ENCODE data around the gene NCOA5.

Gene NCOA5

DNA sequence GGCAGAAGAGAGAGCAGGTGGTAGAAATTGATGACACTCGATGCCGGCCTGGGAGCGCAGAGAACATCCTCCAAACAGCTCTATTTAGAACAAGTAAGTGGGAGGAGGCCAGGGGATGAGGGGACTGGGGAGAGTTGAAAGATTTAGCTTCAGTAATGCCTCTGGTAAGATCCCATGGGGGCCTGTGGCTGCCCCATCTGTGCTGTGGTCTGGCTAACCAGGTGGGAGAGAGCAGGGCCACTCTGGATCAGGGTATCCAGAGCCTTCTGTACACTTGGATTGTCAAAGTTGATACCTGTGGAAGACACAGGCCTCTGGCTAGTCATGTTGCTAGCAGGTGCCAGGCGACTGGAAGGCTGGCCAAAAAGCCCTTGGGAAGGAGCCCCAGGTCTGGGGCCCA lies 27.6 kb downstream of the NCOA5 start:
- DNase-seq (ENCODE audit: low spot score), result no peak

DNA sequence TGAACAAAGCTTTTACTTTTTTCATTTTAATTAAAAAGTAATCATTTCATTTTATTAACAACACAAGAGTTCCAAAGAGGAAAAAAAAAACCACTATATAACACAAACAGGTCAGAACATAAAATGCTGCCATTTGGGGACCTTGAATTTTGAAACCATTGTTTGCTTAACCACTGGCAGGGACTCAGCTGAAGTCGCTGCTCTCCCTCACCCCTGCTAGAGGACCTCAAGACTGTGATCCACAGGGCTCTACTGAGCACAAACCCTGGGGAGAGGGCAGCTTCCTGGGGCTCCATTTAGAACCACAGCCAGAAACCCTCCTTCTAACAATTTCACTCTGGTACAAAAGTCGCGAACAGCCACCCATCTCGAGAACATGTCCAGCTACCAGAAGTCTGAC lies 28.8 kb downstream of the NCOA5 start:
- DNase-seq (ENCODE audit: low spot score), result no peak

DNA sequence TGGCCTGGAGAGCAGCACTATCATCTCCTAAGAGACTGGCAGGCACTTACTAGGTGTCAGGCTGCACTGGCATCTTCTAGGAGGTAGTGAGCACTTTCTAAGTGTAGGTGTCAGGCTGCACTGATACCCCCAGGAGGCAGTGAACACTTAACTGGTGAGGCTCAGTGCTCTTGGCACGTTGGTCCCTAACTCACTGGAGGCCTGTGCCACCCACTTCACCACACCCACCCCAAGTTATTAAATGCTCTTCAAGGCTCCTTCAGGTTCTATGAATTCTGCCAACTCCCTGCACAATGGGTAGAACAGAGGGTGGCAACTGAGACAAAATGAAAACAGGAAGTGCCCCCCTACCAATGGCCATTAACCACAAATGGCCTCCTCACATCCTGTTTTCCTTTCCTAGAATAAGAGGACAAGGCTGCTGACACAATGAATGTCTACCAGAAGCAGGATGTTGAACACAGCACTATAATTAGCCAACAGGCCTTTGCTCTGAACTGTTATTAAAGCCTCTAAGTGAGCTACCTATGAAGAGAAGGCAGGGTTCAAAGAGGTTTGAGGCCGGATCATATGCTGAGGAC lies 29.4 kb downstream of the NCOA5 start:
- DNase-seq (ENCODE audit: low spot score), result peak; percentile 58

DNA sequence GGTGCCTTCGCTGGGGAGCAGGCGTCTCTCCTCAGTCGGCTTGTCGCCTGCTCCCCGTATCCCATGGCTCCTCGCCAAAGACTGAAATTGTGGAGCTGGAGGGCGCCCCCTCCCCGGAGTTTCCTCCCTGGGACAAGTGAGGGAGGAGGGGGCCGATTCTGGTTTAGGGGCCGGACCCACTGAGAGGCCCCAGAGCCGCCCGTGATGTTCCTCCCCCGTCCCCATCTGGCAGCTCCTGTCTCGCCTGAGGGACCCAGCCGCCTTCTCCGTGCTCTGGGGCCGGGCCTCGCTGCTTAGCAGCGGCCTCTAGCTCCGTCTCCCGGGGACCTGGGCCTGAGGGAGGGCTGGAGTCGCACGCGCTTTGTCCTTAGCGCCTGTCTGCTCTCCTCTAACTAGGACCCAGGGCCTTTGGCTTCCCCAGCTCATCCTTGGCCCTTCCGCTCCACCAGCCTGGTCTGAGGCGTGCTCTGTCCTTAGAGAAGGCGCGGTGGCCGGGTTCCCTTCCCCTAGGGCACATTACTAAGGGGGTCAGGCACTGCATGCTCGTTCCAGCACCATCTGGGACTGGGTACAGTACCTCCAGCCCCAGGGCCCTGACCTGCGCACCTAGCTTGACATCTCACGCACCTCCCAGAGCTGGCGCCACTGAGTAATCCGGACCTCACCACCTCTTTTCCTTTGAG lies 31.0 kb downstream of the NCOA5 start:
- no peak for DNase-seq (ENCODE audit: low spot score)

DNA sequence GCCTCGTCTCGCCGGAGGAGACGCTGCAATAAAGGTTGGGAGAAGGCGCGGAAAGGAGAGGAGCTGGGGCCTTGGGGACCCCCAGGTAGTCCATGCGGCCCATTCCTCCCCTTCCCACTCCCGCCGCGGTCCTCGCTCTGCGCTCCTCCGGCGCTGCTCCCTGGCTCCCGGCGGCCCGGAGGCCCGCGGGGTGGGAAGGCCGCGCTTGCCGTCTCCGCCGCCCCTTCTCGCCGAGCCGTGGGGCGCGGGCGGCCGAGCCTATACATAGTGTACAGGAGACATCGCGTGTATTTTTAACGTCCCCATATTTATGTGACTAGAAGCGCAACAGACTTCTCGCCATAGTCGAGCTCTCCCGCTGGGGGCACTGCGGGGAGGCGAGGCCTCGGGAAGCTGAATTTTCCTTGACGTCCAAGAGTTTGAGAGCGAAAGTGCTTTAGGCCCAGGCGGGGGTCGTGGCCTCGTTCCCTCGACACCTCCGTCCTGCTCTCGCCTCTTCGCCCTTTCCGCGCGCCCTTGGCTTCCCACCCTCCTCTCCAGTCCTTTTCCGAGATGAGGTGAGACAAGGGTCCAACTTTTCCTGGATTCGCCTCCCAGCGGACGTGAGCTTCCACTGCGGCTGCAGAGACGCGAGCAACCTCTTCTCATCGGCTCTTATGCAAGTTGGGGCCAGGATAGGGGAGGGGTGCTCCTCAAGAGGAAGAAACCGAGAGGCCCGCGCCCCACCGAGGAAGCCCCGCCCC lies 31.7 kb downstream of the NCOA5 start:
- peak; percentile 49 for DNase-seq (ENCODE audit: low spot score)

DNA sequence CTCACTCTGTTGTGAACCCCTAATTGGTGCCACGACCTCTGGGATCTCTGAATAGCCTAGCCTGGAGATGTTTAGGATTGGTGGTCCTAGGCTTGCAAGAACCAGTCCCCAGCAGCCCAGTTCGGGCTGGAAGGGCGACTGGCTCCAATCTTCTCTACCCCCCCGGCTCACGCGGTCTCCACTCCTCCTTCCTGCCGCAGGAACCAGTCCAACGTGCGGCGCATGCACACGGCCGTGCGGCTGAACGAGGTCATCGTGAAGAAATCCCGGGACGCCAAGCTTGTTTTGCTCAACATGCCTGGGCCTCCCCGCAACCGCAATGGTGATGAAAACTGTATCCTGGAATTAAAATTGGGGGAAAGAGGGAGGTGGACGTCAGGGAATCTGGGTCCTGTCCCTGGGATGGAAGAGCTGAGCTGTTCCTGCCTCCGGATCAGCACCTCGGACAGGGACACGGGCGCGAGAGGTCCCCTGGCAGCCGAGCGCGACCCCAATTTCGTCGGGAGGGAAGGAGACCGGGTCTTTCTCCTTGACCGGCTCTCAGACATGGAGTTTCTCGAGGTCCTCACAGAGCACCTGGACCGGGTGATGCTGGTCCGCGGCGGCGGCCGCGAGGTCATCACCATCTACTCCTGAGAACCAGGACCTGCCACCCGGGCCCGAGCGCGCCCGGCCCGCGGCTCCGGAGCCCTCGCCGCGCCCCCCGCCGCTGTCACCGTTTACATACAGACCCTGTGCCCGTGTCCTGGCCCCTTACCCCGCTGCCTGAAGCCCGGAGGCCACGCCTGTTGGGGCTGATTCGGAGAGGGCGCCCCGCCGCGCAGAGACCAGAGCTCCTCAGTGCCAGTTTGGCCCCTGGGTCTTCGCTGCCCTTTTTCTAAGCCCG lies 32.5 kb downstream of the NCOA5 start:
- DNase-seq (ENCODE audit: low spot score), result no peak

DNA sequence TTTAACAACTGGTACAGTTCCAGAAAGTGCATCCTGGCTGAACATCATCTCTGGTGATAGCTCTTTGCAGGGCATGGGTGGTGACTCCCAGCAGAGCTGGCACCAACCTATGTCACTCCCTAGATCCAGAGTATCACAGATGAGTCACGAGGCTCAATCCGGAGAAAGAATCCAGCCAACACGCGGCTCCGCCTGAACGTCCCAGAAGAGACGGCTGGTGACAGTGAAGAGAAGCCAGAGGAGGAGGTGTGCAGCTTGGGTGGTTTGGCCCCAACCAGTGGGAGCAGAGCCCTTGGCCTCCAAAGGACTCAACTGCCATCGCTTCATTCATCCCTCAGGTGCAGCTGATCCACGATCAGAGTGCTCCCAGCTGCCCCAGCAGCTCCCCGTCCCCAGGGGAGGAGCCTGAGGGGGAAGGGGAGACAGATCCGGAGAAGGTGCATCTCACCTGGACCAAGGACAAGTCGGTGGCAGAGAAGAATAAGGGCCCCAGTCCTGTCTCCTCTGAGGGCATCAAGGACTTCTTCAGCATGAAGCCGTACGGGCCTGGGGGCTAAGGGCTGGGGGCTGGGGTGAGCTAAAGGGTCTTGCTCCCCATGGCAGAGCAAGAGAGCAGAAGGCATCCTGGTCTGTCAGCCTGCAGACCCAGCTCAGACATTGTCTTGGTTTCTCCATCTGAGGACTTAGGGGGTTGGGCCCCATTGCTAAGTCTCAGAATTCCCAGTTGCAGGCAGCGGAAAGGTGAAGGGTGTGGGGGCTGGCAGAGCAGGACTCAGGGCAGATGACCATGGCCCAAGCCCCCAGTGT lies 33.5 kb downstream of the NCOA5 start:
- no peak for DNase-seq (ENCODE audit: low spot score)

DNA sequence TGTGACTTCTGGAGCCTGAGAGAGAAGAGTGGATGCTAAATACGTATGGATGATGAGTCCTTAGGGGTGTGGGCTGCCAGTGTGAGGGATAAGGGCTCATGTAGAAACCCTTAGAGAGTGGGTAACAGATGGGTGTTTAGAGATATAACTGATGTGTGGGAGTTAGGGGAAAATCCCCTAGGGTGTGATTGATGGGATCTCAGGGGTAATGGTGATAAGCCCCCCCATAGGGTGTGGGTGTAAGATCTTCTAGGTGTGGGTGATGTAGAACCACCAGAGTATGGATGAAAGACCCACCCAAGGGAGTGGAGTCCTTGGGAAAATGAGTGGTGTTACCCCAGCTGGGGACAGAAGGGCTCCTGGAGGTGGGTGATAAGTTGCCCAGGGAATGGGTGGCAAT lies 34.5 kb downstream of the NCOA5 start:
- no peak for DNase-seq (ENCODE audit: low spot score)

DNA sequence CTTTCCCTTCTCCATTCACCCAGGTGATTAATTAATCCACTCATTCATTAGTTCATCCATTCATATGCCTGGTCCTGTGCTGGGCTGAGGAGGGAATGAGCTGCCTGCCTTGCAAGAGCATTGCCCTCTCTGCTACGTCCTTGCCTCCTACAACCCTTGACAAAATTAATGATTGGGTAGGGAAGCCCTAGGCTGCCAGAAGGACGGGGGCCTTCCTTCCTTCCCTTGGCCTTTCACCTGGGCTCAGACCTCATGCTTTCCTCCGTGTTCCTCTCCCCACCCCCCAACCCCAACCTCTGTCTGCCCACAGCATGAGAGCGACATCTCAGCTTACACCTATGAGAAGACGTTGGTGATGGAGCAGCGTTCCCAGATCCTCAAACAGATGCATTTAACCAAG lies 35.2 kb downstream of the NCOA5 start:
- DNase-seq (ENCODE audit: low spot score), result no peak

DNA sequence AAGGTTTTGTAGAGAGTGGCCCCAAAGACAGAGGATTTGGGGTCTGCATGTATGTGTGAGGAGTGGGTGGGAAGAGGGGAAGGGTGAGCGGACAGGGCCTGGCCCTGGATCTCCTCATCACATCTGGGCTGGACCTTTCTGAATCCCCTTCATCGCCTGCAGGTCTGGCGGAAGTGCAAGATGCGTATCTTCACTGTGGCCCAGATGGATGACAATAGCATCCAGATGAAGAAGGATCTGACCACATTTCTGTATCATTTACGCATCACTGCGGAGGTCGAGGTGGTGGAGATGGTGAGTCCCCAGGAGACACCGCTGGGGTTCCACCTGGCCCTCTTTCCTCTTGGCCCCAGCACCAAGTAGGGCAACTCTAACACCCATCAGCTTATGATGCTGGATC lies 36.3 kb downstream of the NCOA5 start:
- no peak for DNase-seq (ENCODE audit: low spot score)

DNA sequence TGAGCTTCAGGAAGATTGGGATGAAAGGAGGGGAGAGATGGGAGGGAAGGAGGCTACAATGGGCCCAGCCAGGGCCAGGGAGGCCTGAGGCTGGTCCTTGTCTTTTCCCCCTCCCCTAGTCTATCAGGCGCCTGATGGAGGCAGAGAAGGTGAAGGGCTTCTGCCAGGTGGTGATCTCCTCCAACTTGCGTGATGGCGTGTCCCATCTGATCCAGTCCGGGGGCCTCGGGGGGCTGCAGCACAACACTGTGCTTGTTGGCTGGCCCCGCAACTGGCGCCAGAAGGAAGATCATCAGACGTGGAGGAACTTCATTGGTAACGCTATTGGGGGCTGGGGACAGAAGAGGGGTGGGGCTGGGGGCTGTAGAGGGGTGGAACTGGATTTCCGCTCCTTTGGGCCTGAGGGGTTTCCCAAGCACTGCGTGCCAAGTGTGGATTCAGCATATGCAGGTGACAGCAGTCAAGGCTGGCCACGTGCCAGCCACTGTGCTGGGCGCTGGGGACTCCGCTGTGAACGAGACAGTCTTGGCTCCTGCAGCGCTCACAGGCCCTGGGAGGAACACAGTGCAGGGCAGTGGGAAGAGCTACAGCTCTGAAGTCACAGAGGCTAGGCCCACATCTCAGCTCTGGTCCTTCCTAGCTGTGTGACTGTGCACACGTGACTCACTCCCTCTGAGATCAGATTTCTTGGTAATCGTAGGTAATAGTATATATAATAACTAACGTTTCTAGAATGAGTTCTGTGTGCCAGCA lies 38.0 kb downstream of the NCOA5 start:
- DNase-seq (ENCODE audit: low spot score), result no peak

DNA sequence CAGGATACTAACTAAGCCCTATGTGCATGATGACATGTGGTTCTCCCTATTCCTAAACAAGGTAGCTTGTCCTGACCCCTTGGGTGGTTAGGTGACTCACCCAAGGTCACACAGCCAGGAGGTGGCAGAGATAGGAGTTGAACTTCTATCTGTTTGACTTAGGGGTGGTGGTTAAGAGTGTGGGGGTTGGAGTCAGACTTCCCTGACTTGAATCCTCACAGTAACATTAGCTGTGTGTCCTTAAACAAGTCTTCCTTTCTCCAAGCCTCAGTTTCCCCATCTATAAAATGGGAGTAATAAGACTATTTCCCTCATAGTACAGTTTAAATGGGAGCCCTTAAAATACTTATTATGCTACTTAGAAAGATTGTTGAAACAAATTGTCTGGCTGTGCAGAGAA lies 38.9 kb downstream of the NCOA5 start:
- DNase-seq (ENCODE audit: low spot score), result no peak

DNA sequence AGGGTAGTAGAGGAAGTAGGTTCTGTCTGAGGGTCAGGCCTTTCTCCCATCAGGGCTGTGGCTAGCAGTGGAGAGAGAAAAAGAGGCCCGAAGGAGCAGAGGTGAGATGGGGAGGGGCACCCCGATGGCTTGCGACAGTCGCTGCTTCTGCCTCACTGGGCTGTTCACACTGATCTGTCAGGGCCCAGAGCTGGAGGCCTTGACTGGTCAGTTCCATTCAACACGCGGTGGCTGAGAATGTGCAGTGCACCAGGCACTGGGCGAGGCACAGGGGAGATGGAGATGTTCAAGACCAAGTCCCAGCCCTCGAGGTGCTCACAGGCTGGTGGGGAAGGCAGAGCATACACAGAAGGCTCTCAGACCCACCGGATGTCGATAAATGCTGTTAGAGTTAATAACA lies 39.3 kb downstream of the NCOA5 start:
- no peak for DNase-seq (ENCODE audit: low spot score)

DNA sequence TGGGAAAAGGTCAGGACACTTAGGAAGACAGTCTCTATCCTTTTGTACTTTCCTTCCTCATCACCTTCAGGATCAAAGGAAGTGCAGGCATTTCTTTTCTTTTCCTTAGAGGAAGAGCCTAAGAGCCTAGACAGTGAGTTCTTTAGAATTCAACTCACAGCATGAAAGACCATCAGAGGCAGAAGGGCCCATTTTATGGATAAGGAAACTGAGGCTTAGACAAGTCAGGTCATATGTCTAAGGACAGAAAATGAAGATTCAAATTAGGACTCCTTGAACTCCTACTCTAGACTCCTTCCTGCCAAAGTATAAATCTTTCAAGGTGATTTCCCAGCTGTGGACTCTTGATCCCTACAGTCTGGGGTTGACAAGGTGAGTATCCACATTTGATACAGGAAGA lies 39.9 kb downstream of the NCOA5 start:
- no peak for DNase-seq (ENCODE audit: low spot score)

DNA sequence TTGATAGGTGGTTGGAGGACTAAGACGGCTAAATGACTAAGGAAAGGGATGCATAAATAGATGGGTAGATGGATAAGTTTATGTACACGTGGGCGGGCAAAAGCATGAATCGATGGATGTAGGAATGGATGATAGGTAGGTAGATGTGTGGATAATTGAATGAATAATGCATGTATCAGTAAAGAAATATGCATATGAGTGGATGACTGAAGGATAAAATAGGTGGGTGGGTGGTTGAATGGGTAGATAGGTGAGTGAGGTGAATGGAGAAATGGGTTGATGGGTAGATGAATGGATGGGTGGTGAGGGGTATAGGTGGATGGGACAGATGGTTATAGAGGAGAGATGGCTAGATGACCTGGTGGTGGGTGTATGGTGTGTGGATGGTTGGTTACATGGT lies 40.6 kb downstream of the NCOA5 start:
- no peak for DNase-seq (ENCODE audit: low spot score)

DNA sequence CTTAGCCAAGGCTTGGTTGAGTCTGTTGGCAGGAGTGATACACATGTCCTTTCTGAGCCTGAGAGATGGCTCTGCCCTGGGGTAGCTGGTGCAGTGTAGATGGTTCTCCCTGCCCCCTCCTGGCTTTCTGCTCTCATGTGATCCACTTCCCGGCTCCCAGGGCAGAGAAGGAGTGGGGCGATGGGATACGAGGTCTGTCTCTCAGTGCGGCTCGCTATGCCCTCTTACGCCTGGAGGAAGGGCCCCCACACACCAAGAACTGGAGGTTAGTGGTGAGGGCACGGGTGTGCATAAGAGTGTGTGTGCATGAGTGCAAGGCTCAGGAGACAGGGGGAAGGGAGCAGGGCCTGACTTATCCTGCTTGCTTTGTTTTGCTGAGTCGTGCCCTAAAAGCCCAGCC lies 41.9 kb downstream of the NCOA5 start:
- DNase-seq (ENCODE audit: low spot score), result no peak

DNA sequence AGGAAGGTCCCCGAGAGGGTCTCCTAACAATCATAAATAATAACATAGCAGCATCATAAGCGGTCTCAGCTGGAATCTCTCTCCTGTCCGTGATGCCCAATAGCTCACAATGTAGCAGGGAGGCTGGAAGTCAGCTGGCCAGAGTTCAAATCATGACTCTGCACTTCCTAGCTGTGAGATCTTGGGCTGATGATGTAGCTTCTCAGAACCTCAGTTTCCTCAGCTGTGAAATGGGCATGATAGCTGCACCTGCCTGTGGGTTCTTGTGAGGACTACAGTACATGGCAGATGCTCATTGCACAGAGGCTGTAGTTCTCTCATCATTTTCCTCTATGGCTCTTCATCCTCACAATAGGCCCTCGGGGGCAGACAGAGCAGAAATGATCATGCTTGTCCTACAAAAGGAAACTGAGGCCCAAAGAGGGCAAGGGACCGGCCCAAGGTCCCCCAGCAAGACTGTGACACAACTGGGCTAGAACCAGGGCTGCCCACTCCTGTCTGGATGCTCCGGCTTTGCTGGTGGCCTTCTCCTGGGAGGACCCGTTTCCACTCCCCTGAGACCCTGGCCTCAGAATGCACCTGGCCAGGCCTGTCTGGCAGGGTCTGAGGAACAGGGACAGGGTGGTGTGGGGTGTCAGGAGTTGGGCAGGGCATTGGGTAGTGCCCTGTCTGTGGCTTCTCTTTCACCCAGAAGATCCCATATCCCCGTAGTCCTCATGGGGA lies 43.0 kb downstream of the NCOA5 start:
- DNase-seq (ENCODE audit: low spot score), result no peak

DNA sequence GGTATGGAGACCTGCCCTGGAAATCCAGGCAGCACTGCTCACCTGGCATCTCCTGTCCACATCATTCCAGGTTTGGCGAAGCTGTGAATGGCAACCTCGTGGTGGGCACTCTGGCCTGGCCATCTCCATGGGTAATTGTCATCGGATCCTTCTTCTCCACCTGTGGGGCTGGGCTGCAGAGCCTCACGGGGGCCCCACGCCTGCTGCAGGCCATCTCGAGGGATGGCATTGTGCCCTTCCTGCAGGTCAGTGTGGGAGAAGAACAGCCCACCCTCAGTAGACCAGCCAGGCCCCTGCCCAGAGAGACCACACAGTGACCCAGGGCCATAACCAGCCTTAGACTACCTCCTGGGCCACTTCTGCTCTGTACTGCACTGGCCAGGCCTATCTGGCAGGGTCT lies 44.9 kb downstream of the NCOA5 start:
- DNase-seq (ENCODE audit: low spot score), result no peak

DNA sequence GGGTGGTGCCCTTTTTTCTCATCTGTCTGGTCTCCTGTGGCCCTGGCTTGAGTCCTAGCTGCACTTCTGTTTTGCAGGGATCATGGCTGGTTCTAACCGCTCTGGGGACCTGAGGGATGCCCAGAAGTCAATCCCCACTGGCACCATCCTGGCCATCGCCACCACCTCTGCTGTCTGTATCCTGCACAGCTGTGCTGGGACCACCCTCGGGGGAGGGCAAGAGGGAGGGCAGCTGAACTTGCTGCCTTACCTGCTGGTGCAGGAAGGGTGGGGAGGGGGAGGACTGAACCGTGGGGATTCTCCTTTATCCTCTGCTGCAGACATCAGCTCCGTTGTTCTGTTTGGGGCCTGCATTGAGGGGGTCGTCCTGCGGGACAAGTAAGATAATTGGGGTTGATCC lies 46.2 kb downstream of the NCOA5 start:
- no peak for DNase-seq (ENCODE audit: low spot score)

DNA sequence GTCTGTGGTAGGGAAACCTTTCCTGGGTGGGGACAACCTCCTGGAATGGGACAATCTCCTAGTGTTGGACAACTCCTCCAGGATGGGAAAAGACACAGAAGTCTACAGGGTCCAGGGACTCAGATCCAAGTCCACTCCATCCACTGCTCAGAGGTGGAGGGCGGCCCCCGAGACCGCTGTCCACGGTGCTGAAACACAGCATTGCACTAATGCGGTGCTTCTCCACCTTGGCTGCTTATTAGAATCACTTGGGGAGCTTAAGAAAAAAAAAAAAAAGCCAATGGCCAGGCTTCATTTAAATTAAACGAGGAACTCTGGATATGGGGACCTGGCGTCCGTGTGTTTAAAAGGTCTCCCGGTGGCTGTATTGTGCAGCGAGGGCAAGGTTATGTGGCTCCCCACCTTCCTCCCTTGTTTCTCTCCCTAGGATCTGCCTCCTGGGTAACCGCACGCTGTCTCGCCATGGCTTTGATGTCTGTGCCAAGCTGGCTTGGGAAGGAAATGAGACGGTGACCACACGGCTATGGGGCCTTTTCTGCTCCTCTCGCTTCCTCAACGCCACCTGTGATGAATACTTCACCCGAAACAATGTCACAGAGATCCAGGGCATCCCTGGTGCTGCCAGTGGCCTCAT lies 48.7 kb downstream of the NCOA5 start:
- DNase-seq (ENCODE audit: low spot score), result no peak
